HCT116 (cell line): ENCODE data around the gene PCDHGA9. TPM values are rescaled to one million over a fixed set of nuclear protein-coding genes. Genes with fewer than 3 reads are reported as not detected.

ENCODE experiments used
- ATAC-seq: fragments of 200-7000 bp; cut with Tn5 transposase; 2 replicates; pipeline ENCODE4 v1.9.1; 2020; ENCODE audit warnings: mild to moderate bottlenecking, moderate library complexity
- BruUV-seq: library from RNA; stranded (reverse); fragments of 400-500 nt; replicated peaks from 2 replicates; lab custom pipeline; 2021; lab: Mats Ljungman, UMichigan
- CTCF ChIA-PET: fragments of 300-600 bp; sonication (Branson Sonifier 250); formaldehyde crosslinking; loops from one replicate; lab custom pipeline; 2021; ENCODE audit warnings: antibody characterized with exemption; lab: Charles Lee
- POLR2A ChIA-PET: fragments of 300-600, 350-600 bp; sonication (Branson Sonifier 250); formaldehyde crosslinking; loops from one replicate; lab custom pipeline; 2021; ENCODE audit warnings: antibody characterized with exemption; lab: Charles Lee
- RAD21 ChIA-PET, 2 experiments: fragments of 300-600 bp; sonication (Branson Sonifier 250); formaldehyde crosslinking; loops; one replicate each; lab custom pipeline; 2023; ENCODE audit warnings: low total read pairs in 2 of 2; ENCODE audit not compliant: uncharacterized antibody in 2 of 2, unreplicated experiment in 2 of 2, low non-redundant PET in 1 of 2; lab: Charles Lee
- DNase-seq: peaks from one replicate; pipeline ENCODE4 v3.0.0-alpha.2; 2010; ENCODE audit warnings: low read depth, low spot score
- H2AFZ ChIP-seq: fragments of 200-600 bp; shearing (Covaris generic), sonication (generic); 2 replicates; pipeline ENCODE4 v1.6.1; 2017; ENCODE audit warnings: low read depth, mixed run types, mixed read lengths, antibody characterized with exemption, low read length; ENCODE audit not compliant: poor library complexity, severe bottlenecking
- H3K27ac ChIP-seq: 2 replicates; pipeline ENCODE4 v1.5.1; 2012; ENCODE audit warnings: low read depth, low read length
- H3K27me3 ChIP-seq: fragments of 200-600 bp; sonication (generic); 2 replicates; pipeline ENCODE4 v1.6.1; 2016; ENCODE audit warnings: mixed run types, low read length, mixed read lengths; ENCODE audit not compliant: insufficient read depth
- H3K36me3 ChIP-seq, 2 experiments: fragments of 200-500 bp in 1 of 2; fragments of 200-600 bp in 1 of 2; sonication (Bioruptor generic) in 1 of 2; sonication (generic) in 1 of 2; 2 replicates each; pipeline versions ENCODE4 v1.5.1 to v1.6.1; 2014 to 2016; ENCODE audit warnings: low read length in 2 of 2, inconsistent platforms in 1 of 2, mixed read lengths in 1 of 2, mixed run types in 1 of 2; ENCODE audit not compliant: insufficient read depth in 2 of 2, control insufficient read depth in 1 of 2
- H3K4me1 ChIP-seq, 2 experiments: fragments of 200-600 bp in 1 of 2; sonication (generic) in 1 of 2; 2 replicates each; pipeline versions ENCODE4 v1.5.1 to v1.6.1; 2012 to 2017; ENCODE audit warnings: low read length in 2 of 2, inconsistent platforms in 1 of 2, mild to moderate bottlenecking in 1 of 2, mixed read lengths in 1 of 2, mixed run types in 1 of 2, moderate library complexity in 1 of 2; ENCODE audit not compliant: insufficient read depth in 2 of 2, control insufficient read depth in 1 of 2
- H3K4me2 ChIP-seq: fragments of 200-600 bp; sonication (generic); 2 replicates; pipeline ENCODE4 v1.6.1; 2017; ENCODE audit warnings: mixed run types, low read length, mixed read lengths
- H3K4me3 ChIP-seq, 2 experiments: fragments of 200-600 bp in 1 of 2; sonication (generic) in 1 of 2; replicated peaks in 1 of 2; 2 replicates each; pipeline ENCODE4 v1.5.1; 2011 to 2016; ENCODE audit warnings: low read length in 2 of 2, control low read depth in 1 of 2, low read depth in 1 of 2, mild to moderate bottlenecking in 1 of 2, mixed read lengths in 1 of 2, mixed run types in 1 of 2
- H3K79me2 ChIP-seq: fragments of 200-600 bp; sonication (generic); 2 replicates; pipeline ENCODE4 v1.6.1; 2017; ENCODE audit warnings: mild to moderate bottlenecking, mixed run types, low read length, moderate library complexity, mixed read lengths; ENCODE audit not compliant: insufficient read depth
- H3K9ac ChIP-seq: fragments of 200-600 bp; sonication (generic); 2 replicates; pipeline ENCODE4 v1.6.1; 2016; ENCODE audit warnings: low read length, mixed read lengths
- H3K9me2 ChIP-seq: fragments of 200-600 bp; sonication (generic), shearing (Covaris generic); 2 replicates; pipeline ENCODE4 v1.6.1; 2017; ENCODE audit warnings: mixed run types, mild to moderate bottlenecking, moderate library complexity; ENCODE audit not compliant: insufficient read depth
- H3K9me3 ChIP-seq, 2 experiments: fragments of 200-500 bp in 1 of 2; fragments of 200-600 bp in 1 of 2; sonication (Bioruptor generic) in 1 of 2; sonication (generic) in 1 of 2; 2 replicates each; pipeline ENCODE4 v1.6.1; 2014 to 2017; ENCODE audit warnings: low read length in 2 of 2, mixed read lengths in 2 of 2, inconsistent platforms in 1 of 2, low read depth in 1 of 2, mild to moderate bottlenecking in 1 of 2, mixed run types in 1 of 2, moderate library complexity in 1 of 2; ENCODE audit not compliant: control insufficient read depth in 1 of 2, insufficient read depth in 1 of 2
- H4K20me1 ChIP-seq: fragments of 200-600 bp; sonication (generic), shearing (Covaris generic); 2 replicates; pipeline ENCODE4 v1.6.1; 2017; ENCODE audit warnings: mixed run types, mild to moderate bottlenecking, moderate library complexity; ENCODE audit not compliant: insufficient read depth
- CTCF ChIP-seq, 3 experiments: fragments of 200-600 bp in 1 of 3; sonication (generic) in 1 of 3; IDR thresholded peaks in 2 of 3; conservative IDR thresholded peaks in 1 of 3; 2 replicates each; pipeline ENCODE4 v1.5.1; 2012 to 2017; ENCODE audit warnings: low read depth in 2 of 3, low read length in 2 of 3, antibody characterized with exemption in 1 of 3, borderline replicate concordance in 1 of 3, control low read depth in 1 of 3, mild to moderate bottlenecking in 1 of 3, mixed read lengths in 1 of 3, mixed run types in 1 of 3, moderate library complexity in 1 of 3; ENCODE audit not compliant: insufficient read depth in 1 of 3
- EGR1 ChIP-seq: IDR thresholded peaks from 2 replicates; pipeline ENCODE4 v1.6.1; 2012; ENCODE audit warnings: low read depth
- ELF1 ChIP-seq: IDR thresholded peaks from 2 replicates; pipeline ENCODE4 v1.6.1; 2012; ENCODE audit warnings: low read depth, borderline replicate concordance
- EZH2phosphoT487 ChIP-seq: fragments of 200-600 bp; IDR thresholded peaks from 2 replicates; pipeline ENCODE4 v1.6.1; 2018; ENCODE audit warnings: antibody characterized with exemption, borderline replicate concordance
- FOSL1 ChIP-seq: IDR thresholded peaks from 2 replicates; pipeline ENCODE4 v1.6.1; 2012; ENCODE audit warnings: low read depth
- POLR2A ChIP-seq: IDR thresholded peaks from 2 replicates; pipeline ENCODE4 v1.7.0; 2011; ENCODE audit warnings: borderline replicate concordance; ENCODE audit not compliant: insufficient read depth, insufficient read length; ENCODE audit errors: extremely low read depth
- POLR2AphosphoS5 ChIP-seq: IDR thresholded peaks from 2 replicates; pipeline ENCODE4 v1.6.1; 2011; ENCODE audit warnings: mild to moderate bottlenecking, low read depth, low read length, moderate library complexity
- RAD21 ChIP-seq: IDR thresholded peaks from 2 replicates; pipeline ENCODE4 v1.6.1; 2012; ENCODE audit warnings: low read depth, mild to moderate bottlenecking
- SIN3A ChIP-seq: IDR thresholded peaks from 2 replicates; pipeline ENCODE4 v1.6.1; 2012; ENCODE audit warnings: low read depth
- SP1 ChIP-seq: IDR thresholded peaks from 2 replicates; pipeline ENCODE4 v1.6.1; 2012; ENCODE audit warnings: low read depth
- ZBTB33 ChIP-seq: IDR thresholded peaks from 2 replicates; pipeline ENCODE4 v1.6.1; 2011; ENCODE audit warnings: mild to moderate bottlenecking, low read length, moderate library complexity; ENCODE audit not compliant: insufficient replicate concordance; ENCODE audit errors: extremely low read depth
- intact Hi-C: fragments of 100-400 bp; cut with micrococcal nuclease; formaldehyde crosslinking; loops from 2 replicates; pipeline ENCODE4 v1.10.0; 2022
- total RNA-seq: library from RNA; stranded (reverse); gene quantifications from one replicate; pipeline ENCODE4 v1.2.1, GENCODE V29; 2021; ENCODE audit not compliant: unreplicated experiment

PCDHGA9 gene
- total RNA-seq, 1 experiment from 2014 or later: 0.34 TPM

GRCh38 chr5:141354900-141355469 is 47.6 kb upstream of the PCDHGA9 start, which contains the start of gene PCDHGA4:
Gene PCDHGA4, plus strand, starts transcription at chr5:141355021. Its CDS starts 87 bp downstream, at chr5:141355108.
- no peak for DNase-seq
- Histone ChIP-seq H3K36me3 (no peaks in the 10 kb centered on the region), H3K27ac (no peak within 1 kb of the TSS), H3K9me2 (no peaks in the 10 kb centered on the region), H4K20me1 (no peaks in the 10 kb centered on the region), H3K9me3 (no peaks in the 10 kb centered on the region; a peak in 1 of 4 replicates), H3K9ac (no peak within 1 kb of the TSS)
- intact Hi-C loops: no loop called here
- ATAC-seq: no peak
- TF ChIP-seq RAD21 (peak; percentile 42), CTCF (IDR thresholded peaks at IDR 0.05 in 2 of 3, conservative IDR thresholded peaks at IDR 0.05 in 1 of 3; ENCODE audit: borderline replicate concordance in 1 of 3, insufficient read depth in 1 of 3, low read depth in 2 of 3, low read length in 2 of 3) (peak; percentile 32 to 58 (median 48); a peak in 4 of 6 replicates), SIN3A (no peak), EZH2phosphoT487 (no peak), POLR2A (no peak), SP1 (no peak), ZBTB33 (no peak), POLR2AphosphoS5 (no peak), ELF1 (no peak), FOSL1 (no peak), EGR1 (no peak)
- TF ChIP-seq, all 23 proteins: peak for 2
- no peaks in the 10 kb centered on the region for H3K79me2 ChIP-seq
- H3K4me2 ChIP-seq: no peak within 1 kb of the TSS
- H3K4me3 ChIP-seq: no peak within 1 kb of the TSS
- no TSS peak for BruUV-seq
- no peak within 1 kb of the TSS for H2AFZ ChIP-seq
- POLR2A ChIA-PET: no interaction called here
- no peaks in the 10 kb centered on the region for H3K4me1 ChIP-seq
- CTCF ChIA-PET: no interaction called here
- RAD21 ChIA-PET: no interaction called here
- H3K27me3 ChIP-seq: no peaks in the 10 kb centered on the region
